ENCODE results near the gene NDST1.
"Not testable (repeated sequence)": the region's sequence is repeated elsewhere in the genome, so short reads cannot be mapped to it uniquely, and the experiment has no call there.

Gene NDST1

GRCh38 chr5:150507474-150508276, at the start of gene NDST1:
NDST1 (plus strand) TSS chr5:150508131; CDS start chr5:150521255, 13,124 bp downstream.
- no peak for DNase-seq (ENCODE audit: low read depth, low spot score)

- DNase-seq (ENCODE audit: low read depth, low spot score): no peak
Observed at GRCh38 chr5:150458802-150459557, 49.0 kb upstream of the NDST1 start.

GRCh38 chr5:150460781-150461180, 47.1 kb upstream of the NDST1 start:
- DNase-seq (ENCODE audit: low read depth, low spot score): no peak

DNA sequence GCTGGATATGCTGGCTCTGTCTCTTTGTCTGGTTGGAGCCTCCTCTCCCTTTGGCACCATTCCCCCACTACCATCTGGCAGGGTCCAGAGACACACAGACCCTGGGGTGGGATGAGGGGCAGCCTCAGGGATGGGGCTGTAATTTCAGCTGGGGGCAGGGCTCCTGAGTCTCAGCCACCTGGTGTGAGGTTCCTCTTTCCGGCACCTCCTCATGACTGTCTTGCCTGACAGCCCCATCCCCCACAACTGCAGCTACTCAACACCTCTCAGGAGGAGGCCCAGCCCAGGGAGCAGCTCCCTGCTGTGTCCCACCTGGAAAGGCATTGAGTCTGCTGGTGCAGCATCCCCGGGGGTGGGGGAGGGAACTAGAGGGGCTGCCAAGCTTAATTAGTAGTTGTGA, 46.7 kb upstream of the NDST1 start:
- no peak for DNase-seq (ENCODE audit: low read depth, low spot score)

GRCh38 chr5:150464554-150465012, 43.3 kb upstream of the NDST1 start:
- DNase-seq (ENCODE audit: low read depth, low spot score): no peak

DNA sequence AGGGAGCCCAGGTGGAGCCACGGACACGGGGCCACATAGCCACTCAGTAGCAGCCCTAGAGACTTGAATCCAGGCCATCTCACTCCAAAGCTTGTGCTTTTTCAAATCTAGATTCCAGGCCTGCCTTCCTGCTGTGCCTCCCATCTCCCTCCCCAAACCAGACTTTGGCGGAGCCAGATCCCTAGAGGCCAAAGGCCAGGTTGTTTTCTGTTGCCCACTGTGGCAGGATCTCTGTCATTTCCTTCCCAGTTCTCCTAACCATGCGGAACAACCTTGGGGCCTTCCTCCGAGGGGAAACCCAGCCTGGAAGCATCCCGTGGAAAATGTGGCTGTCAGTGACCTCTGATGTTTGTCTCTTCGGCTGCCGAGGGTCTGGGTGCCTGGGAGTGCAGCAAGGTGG, 42.0 kb upstream of the NDST1 start:
- DNase-seq (ENCODE audit: low read depth, low spot score): no peak

GRCh38 chr5:150468206-150468605, 39.7 kb upstream of the NDST1 start:
- DNase-seq (ENCODE audit: low read depth, low spot score): no peak

DNA sequence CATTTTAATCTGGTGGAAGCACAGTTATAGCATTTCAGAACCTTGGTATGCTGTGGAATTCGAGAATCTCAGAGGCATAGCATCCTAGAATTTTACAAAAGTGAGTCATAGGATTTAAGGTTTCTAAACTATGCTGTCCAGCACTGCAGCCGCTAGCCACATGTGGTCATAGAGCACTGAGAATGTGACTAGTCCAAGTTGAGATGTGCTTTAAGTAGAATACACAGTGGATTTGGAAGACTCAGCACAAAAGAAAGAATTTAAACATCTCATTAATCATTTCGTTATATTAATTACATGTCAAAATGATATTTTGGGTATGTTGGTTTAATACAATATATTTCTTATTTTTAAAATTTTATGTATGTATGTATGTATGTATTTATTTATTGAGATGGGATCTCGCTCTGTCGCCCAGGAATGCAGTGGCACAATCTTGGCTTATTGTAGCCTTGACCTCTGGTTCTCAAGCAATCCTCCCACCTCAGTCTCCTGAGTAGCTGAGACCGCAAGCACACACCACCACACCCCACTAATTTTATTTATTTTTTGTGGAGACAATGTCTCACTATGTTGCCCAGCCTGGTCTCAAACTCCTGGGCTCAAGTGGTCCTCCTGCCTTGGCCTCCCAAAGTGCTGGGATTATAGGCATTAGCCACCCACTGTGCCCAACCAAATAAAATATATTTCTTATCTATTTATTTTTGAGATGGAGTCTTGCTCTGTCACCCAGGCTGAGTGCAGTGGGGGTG, 38.0 kb upstream of the NDST1 start:
- DNase-seq (ENCODE audit: low read depth, low spot score): peak; percentile 40

- no peak for DNase-seq (ENCODE audit: low read depth, low spot score)
Observed at GRCh38 chr5:150473673-150474358, 34.1 kb upstream of the NDST1 start.

DNA sequence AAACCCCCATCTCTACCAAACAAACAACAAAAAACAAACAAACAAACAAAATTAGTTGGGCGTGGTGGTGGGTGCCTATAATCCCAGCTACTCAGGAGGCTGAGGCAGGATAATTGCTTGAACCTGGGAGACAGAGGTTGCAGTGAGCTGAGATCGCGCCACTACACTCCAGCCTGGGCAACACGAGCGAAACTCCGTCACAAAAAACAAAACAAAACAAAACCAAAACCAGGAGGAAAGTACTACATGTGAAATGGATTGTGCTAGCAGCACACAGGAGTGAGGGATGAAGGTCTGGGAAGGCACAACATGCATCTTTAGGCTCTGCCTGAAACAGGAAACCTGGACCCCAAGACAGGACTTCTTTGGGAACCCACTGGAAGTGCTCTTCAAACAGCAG, 31.4 kb upstream of the NDST1 start:
- DNase-seq (ENCODE audit: low read depth, low spot score): not testable (repeated sequence)

- no peak for DNase-seq (ENCODE audit: low read depth, low spot score)
Observed at GRCh38 chr5:150479416-150479815, 28.5 kb upstream of the NDST1 start.

- DNase-seq (ENCODE audit: low read depth, low spot score): no peak
Observed at GRCh38 chr5:150481708-150481965, 26.3 kb upstream of the NDST1 start.

GRCh38 chr5:150481972-150482406, 25.9 kb upstream of the NDST1 start:
- no peak for DNase-seq (ENCODE audit: low read depth, low spot score)

- DNase-seq (ENCODE audit: low read depth, low spot score): no peak
Observed at GRCh38 chr5:150484964-150485692, 22.8 kb upstream of the NDST1 start.

GRCh38 chr5:150485693-150486401, 22.1 kb upstream of the NDST1 start:
- no peak for DNase-seq (ENCODE audit: low read depth, low spot score)

DNA sequence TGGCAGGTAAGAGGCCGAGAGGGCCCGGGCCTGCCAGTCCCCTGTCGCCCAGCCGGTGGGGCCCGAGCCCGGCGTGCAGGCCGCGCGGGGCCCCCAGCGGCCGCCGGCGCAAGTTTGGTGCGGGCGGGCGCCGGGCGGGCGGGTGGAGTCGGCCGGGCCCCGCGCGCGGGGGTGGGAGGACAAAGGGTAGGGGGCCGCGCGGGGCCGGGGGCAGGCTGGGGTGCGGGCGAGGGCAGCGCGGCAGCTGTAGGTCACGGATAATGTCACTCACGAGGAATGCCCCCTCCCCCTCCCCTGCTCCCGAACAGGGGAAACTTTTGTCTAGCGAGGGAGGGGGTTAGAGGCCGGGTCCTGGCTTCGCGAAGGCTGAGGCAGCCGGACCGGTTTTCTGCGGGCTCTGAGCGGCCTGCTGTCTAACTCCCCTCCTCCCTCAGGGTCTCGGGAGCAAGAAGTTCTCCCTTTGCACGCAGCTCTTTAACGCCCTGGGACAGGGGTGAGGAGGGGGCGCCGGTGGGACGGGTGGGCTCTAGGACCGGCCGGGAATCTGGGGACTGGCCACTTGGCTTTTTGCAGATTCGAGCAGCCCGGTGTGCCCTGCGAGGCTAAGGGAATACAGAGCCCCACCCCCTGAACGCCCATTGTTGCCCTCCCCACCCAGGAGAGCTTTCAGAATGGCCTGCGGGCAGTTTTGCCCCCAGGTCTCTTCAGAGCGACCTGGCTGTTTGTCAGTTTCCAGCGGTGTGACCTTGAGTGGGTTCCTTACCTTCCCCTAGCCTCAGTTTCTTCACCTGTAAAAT, 21.3 kb upstream of the NDST1 start:
- no peak for DNase-seq (ENCODE audit: low read depth, low spot score)

DNA sequence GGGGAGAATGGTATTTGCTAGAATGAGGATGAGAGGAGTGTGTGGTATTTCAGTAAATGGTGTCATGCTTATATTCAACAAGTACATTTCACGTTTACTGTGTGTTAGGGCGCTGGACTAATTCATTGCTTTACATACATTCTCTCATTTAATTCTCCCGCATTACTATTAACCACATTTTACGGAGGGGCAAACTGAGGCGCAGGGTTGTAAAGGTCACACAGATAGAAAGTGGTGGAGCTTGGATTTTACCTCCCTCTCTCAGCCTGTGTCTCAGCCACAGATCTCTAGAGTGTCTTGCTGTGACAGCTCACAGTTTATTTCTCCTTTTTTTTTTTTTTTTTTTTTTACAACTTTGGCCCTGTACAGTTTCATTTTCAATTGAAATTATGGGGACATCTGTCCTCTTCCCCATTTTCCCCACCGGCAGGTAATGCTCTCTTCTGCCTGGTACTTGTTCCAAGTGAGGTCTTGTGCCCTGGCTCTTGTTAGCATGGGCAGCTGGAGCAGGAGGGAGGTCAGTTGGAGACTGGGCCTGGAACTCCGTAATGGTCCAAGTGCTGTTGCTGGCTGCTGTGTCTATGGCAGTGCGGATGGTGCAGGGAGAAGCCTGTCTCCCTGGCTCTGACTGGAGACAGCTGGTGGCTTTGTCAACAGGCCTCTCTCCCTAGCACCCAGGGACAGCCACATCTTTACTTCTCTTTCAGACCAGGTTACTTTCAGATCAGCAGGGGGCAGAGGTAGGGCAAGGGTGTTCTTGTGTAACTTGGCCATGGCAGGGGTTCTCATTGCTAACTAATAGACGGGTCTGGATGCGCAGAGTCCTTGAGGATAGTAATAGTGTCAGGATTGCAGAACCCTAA, 20.5 kb upstream of the NDST1 start:
- no peak for DNase-seq (ENCODE audit: low read depth, low spot score)

- no peak for DNase-seq (ENCODE audit: low read depth, low spot score)
Observed at GRCh38 chr5:150488519-150489359, 19.2 kb upstream of the NDST1 start.

All from brain pericyte (primary cell).